ENCODE measurements around the gene ARMC5. TPM values are rescaled to one million over a fixed set of nuclear protein-coding genes. Genes with fewer than 3 reads are reported as not detected.

Gene ARMC5
- polyA plus RNA-seq, 1 experiment: 6.4 TPM

GRCh38 chr16:31461921-31462804 lies 2.9 kb downstream of the ARMC5 start:
- TF ChIP-seq CTCF (IDR thresholded peaks at IDR 0.05; ENCODE audit: insufficient read depth, low read depth, low read length): no peak
- DNase-seq (ENCODE audit: low read depth): no peak
- POLR2A ChIA-PET: no interaction called here
- Histone ChIP-seq H3K27me3 (ENCODE audit: control insufficient read depth, insufficient read depth, low read length) (no peaks in the 10 kb centered on the region), H3K36me3 (ENCODE audit: control insufficient read depth, insufficient read depth, low read length) (peaks cover 27% of the 10 kb centered on the region), H3K4me3 (ENCODE audit: low read depth, low read length) (no peak overlapping the region)
- CTCF ChIA-PET: interaction anchor here (0.9 to 5.2 kb wide), 3 partner anchors 8 to 247 kb away, joined by 3 to 52 read pairs (median 8); partner anchors contain the start of gene TGFB1I1

- Histone ChIP-seq H3K36me3 (ENCODE audit: control insufficient read depth, insufficient read depth, low read length) (peaks cover 27% of the 10 kb centered on the region), H3K27me3 (ENCODE audit: control insufficient read depth, insufficient read depth, low read length) (no peaks in the 10 kb centered on the region), H3K4me3 (ENCODE audit: low read depth, low read length) (no peak overlapping the region)
- ChIA-PET CTCF (no interaction called here), POLR2A (no interaction called here)
- DNase-seq (ENCODE audit: low read depth): no peak
- TF ChIP-seq CTCF (IDR thresholded peaks at IDR 0.05; ENCODE audit: insufficient read depth, low read depth, low read length): no peak
Measured at GRCh38 chr16:31464348-31464769, 5.1 kb downstream of the ARMC5 start.

GRCh38 chr16:31464781-31465260 lies 5.5 kb downstream of the ARMC5 start:
- ChIA-PET CTCF (no interaction called here), POLR2A (no interaction called here)
- Histone ChIP-seq H3K36me3 (ENCODE audit: control insufficient read depth, insufficient read depth, low read length) (peaks cover 27% of the 10 kb centered on the region), H3K4me3 (ENCODE audit: low read depth, low read length) (no peak overlapping the region), H3K27me3 (ENCODE audit: control insufficient read depth, insufficient read depth, low read length) (no peaks in the 10 kb centered on the region)
- TF ChIP-seq CTCF (IDR thresholded peaks at IDR 0.05; ENCODE audit: insufficient read depth, low read depth, low read length): no peak
- no peak for DNase-seq (ENCODE audit: low read depth)

- POLR2A ChIA-PET: no interaction called here
- no peak for TF ChIP-seq CTCF (IDR thresholded peaks at IDR 0.05; ENCODE audit: insufficient read depth, low read depth, low read length)
- Histone ChIP-seq H3K27me3 (ENCODE audit: control insufficient read depth, insufficient read depth, low read length) (no peaks in the 10 kb centered on the region), H3K4me3 (ENCODE audit: low read depth, low read length) (no peak overlapping the region), H3K36me3 (ENCODE audit: control insufficient read depth, insufficient read depth, low read length) (peaks cover 27% of the 10 kb centered on the region)
- no peak for DNase-seq (ENCODE audit: low read depth)
- CTCF ChIA-PET: no interaction called here
Measured at GRCh38 chr16:31465788-31466370, 6.6 kb downstream of the ARMC5 start.

- no peak for DNase-seq (ENCODE audit: low read depth)
- Histone ChIP-seq H3K4me3 (ENCODE audit: low read depth, low read length) (no peak overlapping the region), H3K36me3 (ENCODE audit: control insufficient read depth, insufficient read depth, low read length) (peaks cover 27% of the 10 kb centered on the region), H3K27me3 (ENCODE audit: control insufficient read depth, insufficient read depth, low read length) (no peaks in the 10 kb centered on the region)
- no peak for TF ChIP-seq CTCF (IDR thresholded peaks at IDR 0.05; ENCODE audit: insufficient read depth, low read depth, low read length)
- ChIA-PET CTCF (no interaction called here), POLR2A (no interaction called here)
Measured at GRCh38 chr16:31466381-31466841, 7.1 kb downstream of the ARMC5 start.

Measured in BJ (cell line).